GM12892 (cell line): ENCODE measurements around the gene RPS27L. TPM values are rescaled to one million over a fixed set of nuclear protein-coding genes. Genes with fewer than 3 reads are reported as not detected.
A peak's percentile ranks its signal among the peaks of the same experiment; 100 is the strongest.

ENCODE experiments used
- DNase-seq: peaks from one replicate; pipeline ENCODE4 v3.0.0; 2011; ENCODE audit not compliant: insufficient read length
- FAIRE-seq: peaks from 2 replicates; lab custom pipeline; 2011; peaks lifted over from hg19 to GRCh38; lab: Jason Lieb, UNC
- POLR2A ChIP-seq: IDR thresholded peaks from 2 replicates; pipeline ENCODE4 v1.6.1; 2011; ENCODE audit warnings: low read depth, low read length, control low read depth
- POLR2AphosphoS5 ChIP-seq: IDR thresholded peaks from 2 replicates; pipeline ENCODE4 v1.6.1; 2011; ENCODE audit warnings: low read depth, low read length, control low read depth
- TAF1 ChIP-seq: IDR thresholded peaks from 2 replicates; pipeline ENCODE4 v1.6.1; 2011; ENCODE audit warnings: low read depth, mild to moderate bottlenecking, control low read depth, low read length, borderline replicate concordance
- polyA plus RNA-seq: library from polyadenylated mRNA; unstranded; fragments of >200 nt; gene quantifications from one replicate; pipeline ENCODE4 v1.2.1, GENCODE V29; 2012; ENCODE audit warnings: missing spikeins, inconsistent platforms; ENCODE audit not compliant: missing spikeins

The RPS27L gene
- polyA plus RNA-seq: 409 TPM

DNA sequence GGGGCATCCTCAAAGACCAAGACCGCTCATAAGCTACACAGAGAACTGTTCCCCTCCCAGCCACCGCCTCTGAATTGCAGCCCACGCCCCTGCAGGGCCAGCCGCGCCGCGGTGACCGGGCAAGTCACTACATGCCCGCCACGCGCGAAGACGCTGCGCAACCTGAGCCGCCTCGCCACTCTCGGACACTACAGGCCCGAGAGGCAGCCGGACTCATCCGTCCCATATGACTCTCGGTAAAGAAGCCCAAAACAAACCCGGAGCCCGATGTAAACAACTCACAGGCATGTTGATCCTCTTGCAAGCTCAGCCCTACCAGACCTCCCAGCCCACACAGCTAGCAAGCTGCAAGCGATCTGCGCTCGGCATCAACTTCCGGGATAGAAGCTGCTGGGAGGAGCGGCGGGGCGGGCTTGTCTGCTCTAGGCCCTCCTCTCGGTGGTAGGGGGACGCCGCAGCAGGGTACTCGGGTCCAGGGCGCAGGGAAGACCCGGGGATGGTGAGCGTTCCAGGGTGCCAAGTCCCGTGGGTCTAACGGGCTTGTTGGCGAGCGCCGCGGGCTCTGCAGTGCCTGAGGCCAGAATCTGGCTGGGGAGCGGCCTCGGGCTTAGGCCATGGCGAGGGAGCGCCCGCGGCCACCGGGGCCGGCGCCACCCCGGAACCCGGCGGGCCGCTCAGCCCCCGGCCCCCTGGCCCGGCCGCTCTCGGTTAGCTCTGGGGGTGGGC, at the start of gene RPS27L:
RPS27L (minus strand) TSS at position 360 of the 726 bp plus-strand sequence; CDS start at position 288, 72 bp downstream.
- TF ChIP-seq POLR2A (peak; percentile 97), POLR2AphosphoS5 (peak; percentile 93), TAF1 (peak; percentile 92)
- FAIRE-seq (peak; percentile 99), DNase-seq (peak; percentile 72)

DNA sequence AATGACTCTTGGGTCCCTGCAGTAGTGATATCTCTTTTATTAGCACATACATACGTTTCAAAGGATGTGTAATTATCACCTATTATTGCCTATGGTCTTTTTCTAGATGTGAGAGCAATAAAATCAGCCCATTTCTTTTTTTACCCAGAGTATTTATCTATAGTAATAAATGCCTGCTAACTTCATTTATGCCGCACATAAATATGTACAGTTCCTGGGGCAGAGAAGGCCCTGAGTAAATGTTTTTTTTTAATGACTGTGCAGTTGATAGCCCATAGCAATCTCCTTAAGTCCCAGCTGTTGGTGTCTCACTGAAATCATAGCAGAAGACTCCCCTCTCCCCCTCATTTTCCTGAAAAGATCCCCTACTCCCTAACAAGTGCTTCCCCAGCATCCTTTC, 48.8 kb upstream of the RPS27L start:
- TF ChIP-seq POLR2A: no peak
- no peak for TF ChIP-seq TAF1
- no peak for TF ChIP-seq POLR2AphosphoS5
- DNase-seq (no peak), FAIRE-seq (no peak)

DNA sequence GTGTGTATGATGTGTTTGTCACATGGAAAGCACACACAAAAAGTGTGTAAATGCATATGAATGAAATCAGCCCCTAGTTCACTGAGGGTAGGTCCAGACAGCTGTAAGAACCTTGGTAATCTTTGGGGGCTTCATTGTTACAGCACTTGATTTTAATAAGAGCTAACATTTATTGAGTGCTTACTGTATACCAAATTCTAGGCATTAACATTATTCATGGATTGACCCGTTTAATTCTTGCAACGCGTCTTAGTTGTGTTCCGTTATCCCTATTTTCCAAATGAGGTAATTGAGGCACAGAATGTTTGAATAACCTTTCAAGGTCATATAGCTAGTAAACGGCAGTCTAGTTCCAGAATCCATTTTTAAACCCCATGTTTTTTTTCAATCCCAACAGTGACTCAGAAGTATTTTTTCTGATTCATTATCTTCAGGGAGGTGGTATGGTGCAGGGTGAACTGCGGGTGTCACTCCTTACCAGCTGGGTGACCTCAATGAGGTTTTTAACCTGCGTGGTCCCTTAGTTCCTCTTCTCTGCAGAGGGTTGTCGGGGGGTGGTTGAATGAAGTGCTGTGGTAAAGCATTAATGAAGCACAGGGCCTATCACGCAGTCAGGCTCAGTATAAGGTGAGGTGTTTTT, 46.3 kb upstream of the RPS27L start:
- TF ChIP-seq POLR2AphosphoS5 (no peak), TAF1 (no peak), POLR2A (no peak)
- DNase-seq: no peak
- FAIRE-seq: peak; percentile 81

DNA sequence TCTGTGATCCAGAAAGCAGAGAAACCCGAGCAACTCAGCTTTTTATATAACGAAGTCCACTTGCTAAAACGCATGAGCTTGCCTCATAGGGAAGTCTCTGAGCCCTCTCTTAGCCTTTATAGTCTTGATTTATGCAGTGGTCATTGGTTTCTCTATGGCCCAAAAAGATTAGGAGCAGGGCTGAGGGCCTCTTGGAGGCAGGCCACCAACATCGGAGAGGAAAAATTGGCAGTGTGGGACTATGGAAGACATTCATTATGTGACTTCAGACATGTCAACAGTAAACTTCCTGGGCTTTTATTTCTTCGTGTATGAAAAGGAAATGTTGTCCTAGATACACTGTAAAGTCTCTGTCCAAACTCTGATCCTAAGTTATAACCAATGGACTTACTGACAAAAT, 45.6 kb upstream of the RPS27L start:
- DNase-seq: no peak
- TF ChIP-seq POLR2AphosphoS5 (no peak), TAF1 (no peak), POLR2A (no peak)
- no peak for FAIRE-seq

DNA sequence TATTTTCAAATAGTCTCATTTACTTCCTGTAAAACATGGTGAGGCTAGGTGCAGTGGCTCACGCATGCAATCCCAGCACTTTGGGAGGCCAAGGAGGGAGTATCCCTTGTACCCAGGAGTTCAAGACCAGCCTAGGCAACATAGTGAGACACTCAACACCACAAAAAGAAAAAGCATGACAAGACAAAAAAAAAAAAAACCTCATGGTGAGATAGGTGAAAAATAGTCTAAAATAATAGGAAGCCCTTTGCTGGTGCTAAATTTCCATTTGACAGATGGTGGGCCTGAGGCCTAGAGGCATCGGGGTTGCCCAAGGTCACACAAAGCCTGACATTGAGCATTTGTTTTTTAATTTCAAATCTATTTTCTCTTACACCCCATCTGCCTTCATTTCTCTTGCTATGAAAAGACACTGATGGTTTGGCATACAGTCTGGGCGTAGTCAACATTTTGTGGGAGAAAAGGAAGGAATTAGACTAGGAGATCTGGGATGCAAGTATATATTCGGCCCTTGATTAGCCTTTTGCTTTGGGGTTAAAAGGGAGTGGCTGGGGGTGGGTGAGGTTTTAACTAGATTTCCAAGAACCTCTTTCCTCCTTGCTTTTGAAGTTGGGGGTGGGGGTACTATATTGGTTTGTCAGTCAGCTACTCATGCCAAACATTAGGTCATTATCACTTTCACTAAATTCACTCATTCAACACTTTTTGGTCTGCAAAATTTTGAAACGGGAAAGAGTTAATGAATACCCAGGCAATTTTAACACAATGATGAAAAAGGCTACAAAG, 43.4 kb upstream of the RPS27L start:
- DNase-seq (no peak), FAIRE-seq (no peak)
- TF ChIP-seq TAF1 (no peak), POLR2A (no peak), POLR2AphosphoS5 (no peak)

DNA sequence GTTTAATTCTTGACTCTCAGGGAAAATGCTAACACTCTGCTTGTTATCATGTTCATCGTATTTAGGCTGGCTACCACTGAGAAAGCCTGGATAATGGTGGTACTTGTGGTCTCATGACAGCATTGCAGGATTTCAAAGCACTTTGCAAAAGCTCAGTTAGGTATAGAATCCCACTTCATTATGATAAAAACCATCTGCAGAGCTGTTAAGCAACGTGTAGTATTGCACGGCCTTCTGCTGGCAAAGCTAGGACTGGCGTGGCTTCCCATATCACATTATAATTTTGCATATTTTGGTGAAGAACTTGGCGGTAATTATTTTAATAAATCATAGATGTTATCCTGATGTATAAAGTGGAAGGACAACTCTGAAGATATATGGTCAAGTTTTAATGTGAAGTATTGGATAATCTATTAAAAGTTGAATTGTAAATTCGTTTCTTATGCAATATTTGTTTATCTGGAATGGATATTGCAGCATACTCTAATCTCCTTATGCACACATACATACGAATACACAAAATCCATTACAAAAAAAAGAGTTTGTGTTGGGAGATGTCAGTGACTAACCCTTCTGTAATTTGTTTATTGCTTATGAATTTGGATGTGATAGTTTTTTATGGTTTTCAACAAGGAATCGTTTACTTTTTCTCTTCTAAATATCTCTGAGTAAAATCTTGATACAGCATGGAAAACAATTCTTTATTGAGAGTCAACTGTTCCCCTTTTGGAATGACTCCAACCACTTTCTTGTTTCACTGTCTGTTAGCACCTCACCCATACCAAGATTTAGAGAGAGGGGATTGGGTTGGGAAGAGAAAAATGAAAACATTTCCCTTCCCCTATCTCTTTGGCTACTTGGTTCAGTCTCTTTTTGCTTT, 41.3 kb upstream of the RPS27L start:
- DNase-seq (no peak), FAIRE-seq (no peak)
- TF ChIP-seq TAF1 (no peak), POLR2AphosphoS5 (no peak), POLR2A (no peak)

DNA sequence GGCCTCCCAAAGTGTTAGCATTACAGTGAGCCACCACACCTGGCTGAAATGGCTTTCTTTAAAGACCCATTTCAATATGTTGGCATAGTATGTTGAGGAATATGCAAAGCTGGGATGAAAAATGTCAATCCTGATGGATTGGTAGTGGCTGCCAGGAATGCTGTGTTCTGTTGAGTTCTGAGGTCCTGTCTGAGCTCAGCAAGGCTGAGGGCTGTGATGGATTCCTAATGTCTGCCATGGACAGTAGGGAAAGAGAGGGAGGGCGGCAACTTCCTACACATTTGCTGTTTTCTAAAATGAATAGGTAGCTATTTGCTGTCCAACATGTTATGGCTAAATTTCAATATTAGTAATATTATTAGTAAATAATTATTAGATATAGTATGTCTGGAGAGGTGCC, 40.3 kb upstream of the RPS27L start:
- TF ChIP-seq TAF1 (no peak), POLR2A (no peak), POLR2AphosphoS5 (no peak)
- no peak for DNase-seq
- no peak for FAIRE-seq

DNA sequence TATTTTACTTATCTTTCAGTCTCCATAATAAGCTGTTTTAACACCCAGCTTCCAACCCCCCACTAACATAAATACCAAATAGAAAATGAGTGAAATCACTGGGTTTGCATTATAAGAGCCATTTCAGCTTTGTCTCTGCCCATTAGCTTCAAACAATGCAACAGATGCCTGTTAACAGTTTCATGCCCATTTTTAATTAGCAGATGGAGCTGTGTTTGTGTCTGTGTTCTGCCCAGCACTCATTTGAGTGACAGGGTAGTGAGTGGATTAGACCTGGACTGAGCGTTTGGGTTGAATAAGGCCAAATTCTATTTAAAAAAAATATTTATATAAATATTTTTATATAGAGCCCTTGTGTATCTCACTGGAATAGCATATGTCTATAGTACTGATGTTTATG, 39.6 kb upstream of the RPS27L start:
- DNase-seq (no peak), FAIRE-seq (no peak)
- TF ChIP-seq POLR2AphosphoS5 (no peak), TAF1 (no peak), POLR2A (no peak)

DNA sequence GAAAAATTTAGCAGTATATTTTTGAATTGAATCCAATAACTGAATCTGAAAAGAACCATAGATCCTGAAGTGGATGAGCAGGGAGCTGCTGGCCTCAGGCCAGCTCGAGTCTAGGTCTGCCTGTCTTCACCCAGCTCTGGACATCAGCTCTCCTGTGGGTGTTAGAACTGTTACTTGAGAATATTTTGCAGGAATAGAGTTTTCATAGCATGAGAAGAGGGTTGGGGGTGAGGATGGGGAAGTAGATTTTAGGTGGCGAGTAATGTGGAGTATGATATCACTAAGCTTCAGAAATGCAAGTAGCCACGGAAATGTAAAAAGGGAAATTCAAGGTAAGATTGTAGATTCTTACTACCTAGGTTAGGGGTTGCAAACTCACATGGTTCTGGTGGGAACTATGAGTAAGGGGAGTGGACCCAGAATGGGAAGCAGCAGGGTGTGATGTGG, 38.3 kb upstream of the RPS27L start:
- no peak for TF ChIP-seq TAF1
- TF ChIP-seq POLR2AphosphoS5: no peak
- TF ChIP-seq POLR2A: no peak
- FAIRE-seq (no peak), DNase-seq (no peak)

DNA sequence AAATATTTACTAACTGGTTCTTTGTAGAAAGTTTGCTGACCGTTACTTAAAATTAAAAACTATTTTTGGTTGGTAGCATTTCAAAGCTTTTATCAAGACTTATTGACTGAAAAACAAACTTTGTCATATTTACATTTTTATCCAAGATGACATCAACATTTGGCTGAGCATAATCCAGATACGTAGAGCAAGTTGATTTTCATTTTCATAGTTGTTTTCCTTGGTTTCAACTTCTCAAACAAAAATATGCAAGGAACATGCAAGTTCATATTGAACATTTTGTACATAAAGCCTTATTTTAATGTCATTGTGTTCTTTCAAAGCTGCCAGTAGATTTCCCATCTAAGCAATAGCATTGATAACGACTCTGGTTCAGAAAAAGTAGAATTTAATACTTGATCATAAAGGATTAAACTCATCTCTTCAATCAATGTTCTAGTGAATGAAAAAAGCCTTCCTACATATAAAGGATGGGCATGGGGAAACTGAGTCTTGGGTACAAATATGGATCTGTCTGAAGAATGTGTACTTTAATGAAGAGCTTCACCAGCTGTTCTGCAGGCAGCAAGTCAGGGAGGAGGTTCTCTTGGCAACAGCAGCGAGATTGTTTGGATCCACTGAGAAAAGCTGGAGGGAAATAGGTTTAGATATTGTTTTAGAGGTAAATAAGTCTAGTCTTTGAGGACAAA, 37.7 kb upstream of the RPS27L start:
- FAIRE-seq: no peak
- no peak for DNase-seq
- TF ChIP-seq POLR2A: no peak
- no peak for TF ChIP-seq TAF1
- no peak for TF ChIP-seq POLR2AphosphoS5
